HCT116 (cell line): ENCODE results near the gene CCDC121. TPM values are rescaled to one million over a fixed set of nuclear protein-coding genes. Genes with fewer than 3 reads are reported as not detected.

Experiments
- ATAC-seq: fragments of 200-7000 bp; cut with Tn5 transposase; 2 replicates; pipeline ENCODE4 v1.9.1; 2020; ENCODE audit warnings: mild to moderate bottlenecking, moderate library complexity
- Bru-seq: library from RNA; stranded (reverse); fragments of 400-500 nt; gene quantifications from one replicate; lab custom pipeline; 2021; lab: Mats Ljungman, UMichigan
- BruChase-seq, 2 experiments: library from RNA; stranded (reverse); fragments of 400-500 nt; gene quantifications; one replicate each; lab custom pipeline; 2021; lab: Mats Ljungman, UMichigan
- BruUV-seq: library from RNA; stranded (reverse); fragments of 400-500 nt; replicated peaks from 2 replicates; lab custom pipeline; 2021; lab: Mats Ljungman, UMichigan
- CTCF ChIA-PET: fragments of 300-600 bp; sonication (Branson Sonifier 250); formaldehyde crosslinking; loops from one replicate; lab custom pipeline; 2021; ENCODE audit warnings: antibody characterized with exemption; lab: Charles Lee
- POLR2A ChIA-PET: fragments of 300-600, 350-600 bp; sonication (Branson Sonifier 250); formaldehyde crosslinking; loops from one replicate; lab custom pipeline; 2021; ENCODE audit warnings: antibody characterized with exemption; lab: Charles Lee
- RAD21 ChIA-PET, 2 experiments: fragments of 300-600 bp; sonication (Branson Sonifier 250); formaldehyde crosslinking; loops; one replicate each; lab custom pipeline; 2023; ENCODE audit warnings: low total read pairs in 2 of 2; ENCODE audit not compliant: uncharacterized antibody in 2 of 2, unreplicated experiment in 2 of 2, low non-redundant PET in 1 of 2; lab: Charles Lee
- DNase-seq: peaks from one replicate; pipeline ENCODE4 v3.0.0-alpha.2; 2010; ENCODE audit warnings: low read depth, low spot score
- H2AFZ ChIP-seq: fragments of 200-600 bp; shearing (Covaris generic), sonication (generic); 2 replicates; pipeline ENCODE4 v1.6.1; 2017; ENCODE audit warnings: low read depth, mixed run types, mixed read lengths, antibody characterized with exemption, low read length; ENCODE audit not compliant: poor library complexity, severe bottlenecking
- H3K27ac ChIP-seq: 2 replicates; pipeline ENCODE4 v1.5.1; 2012; ENCODE audit warnings: low read depth, low read length
- H3K27me3 ChIP-seq: fragments of 200-600 bp; sonication (generic); 2 replicates; pipeline ENCODE4 v1.6.1; 2016; ENCODE audit warnings: mixed run types, low read length, mixed read lengths; ENCODE audit not compliant: insufficient read depth
- H3K36me3 ChIP-seq, 2 experiments: fragments of 200-500 bp in 1 of 2; fragments of 200-600 bp in 1 of 2; sonication (Bioruptor generic) in 1 of 2; sonication (generic) in 1 of 2; 2 replicates each; pipeline versions ENCODE4 v1.5.1 to v1.6.1; 2014 to 2016; ENCODE audit warnings: low read length in 2 of 2, inconsistent platforms in 1 of 2, mixed read lengths in 1 of 2, mixed run types in 1 of 2; ENCODE audit not compliant: insufficient read depth in 2 of 2, control insufficient read depth in 1 of 2
- H3K4me1 ChIP-seq, 2 experiments: fragments of 200-600 bp in 1 of 2; sonication (generic) in 1 of 2; 2 replicates each; pipeline versions ENCODE4 v1.5.1 to v1.6.1; 2012 to 2017; ENCODE audit warnings: low read length in 2 of 2, inconsistent platforms in 1 of 2, mild to moderate bottlenecking in 1 of 2, mixed read lengths in 1 of 2, mixed run types in 1 of 2, moderate library complexity in 1 of 2; ENCODE audit not compliant: insufficient read depth in 2 of 2, control insufficient read depth in 1 of 2
- H3K4me2 ChIP-seq: fragments of 200-600 bp; sonication (generic); 2 replicates; pipeline ENCODE4 v1.6.1; 2017; ENCODE audit warnings: mixed run types, low read length, mixed read lengths
- H3K4me3 ChIP-seq, 2 experiments: fragments of 200-600 bp in 1 of 2; sonication (generic) in 1 of 2; replicated peaks in 1 of 2; 2 replicates each; pipeline ENCODE4 v1.5.1; 2011 to 2016; ENCODE audit warnings: low read length in 2 of 2, control low read depth in 1 of 2, low read depth in 1 of 2, mild to moderate bottlenecking in 1 of 2, mixed read lengths in 1 of 2, mixed run types in 1 of 2
- H3K79me2 ChIP-seq: fragments of 200-600 bp; sonication (generic); 2 replicates; pipeline ENCODE4 v1.6.1; 2017; ENCODE audit warnings: mild to moderate bottlenecking, mixed run types, low read length, moderate library complexity, mixed read lengths; ENCODE audit not compliant: insufficient read depth
- H3K9ac ChIP-seq: fragments of 200-600 bp; sonication (generic); 2 replicates; pipeline ENCODE4 v1.6.1; 2016; ENCODE audit warnings: low read length, mixed read lengths
- H3K9me2 ChIP-seq: fragments of 200-600 bp; sonication (generic), shearing (Covaris generic); 2 replicates; pipeline ENCODE4 v1.6.1; 2017; ENCODE audit warnings: mixed run types, mild to moderate bottlenecking, moderate library complexity; ENCODE audit not compliant: insufficient read depth
- H3K9me3 ChIP-seq, 2 experiments: fragments of 200-500 bp in 1 of 2; fragments of 200-600 bp in 1 of 2; sonication (Bioruptor generic) in 1 of 2; sonication (generic) in 1 of 2; 2 replicates each; pipeline ENCODE4 v1.6.1; 2014 to 2017; ENCODE audit warnings: low read length in 2 of 2, mixed read lengths in 2 of 2, inconsistent platforms in 1 of 2, low read depth in 1 of 2, mild to moderate bottlenecking in 1 of 2, mixed run types in 1 of 2, moderate library complexity in 1 of 2; ENCODE audit not compliant: control insufficient read depth in 1 of 2, insufficient read depth in 1 of 2
- H4K20me1 ChIP-seq: fragments of 200-600 bp; sonication (generic), shearing (Covaris generic); 2 replicates; pipeline ENCODE4 v1.6.1; 2017; ENCODE audit warnings: mixed run types, mild to moderate bottlenecking, moderate library complexity; ENCODE audit not compliant: insufficient read depth
- CBX3 ChIP-seq: IDR thresholded peaks from 2 replicates; pipeline ENCODE4 v1.6.1; 2012; ENCODE audit warnings: low read depth
- ELF1 ChIP-seq: IDR thresholded peaks from 2 replicates; pipeline ENCODE4 v1.6.1; 2012; ENCODE audit warnings: low read depth, borderline replicate concordance
- EZH2 ChIP-seq: fragments of 200-600 bp; sonication (generic); IDR thresholded peaks from 2 replicates; pipeline ENCODE4 v1.6.1; 2017; ENCODE audit warnings: antibody characterized with exemption, mixed run types
- EZH2phosphoT487 ChIP-seq: fragments of 200-600 bp; IDR thresholded peaks from 2 replicates; pipeline ENCODE4 v1.6.1; 2018; ENCODE audit warnings: antibody characterized with exemption, borderline replicate concordance
- FOSL1 ChIP-seq: IDR thresholded peaks from 2 replicates; pipeline ENCODE4 v1.6.1; 2012; ENCODE audit warnings: low read depth
- JUND ChIP-seq: IDR thresholded peaks from 2 replicates; pipeline ENCODE4 v1.6.1; 2012
- POLR2A ChIP-seq: IDR thresholded peaks from 2 replicates; pipeline ENCODE4 v1.7.0; 2011; ENCODE audit warnings: borderline replicate concordance; ENCODE audit not compliant: insufficient read depth, insufficient read length; ENCODE audit errors: extremely low read depth
- POLR2AphosphoS5 ChIP-seq: IDR thresholded peaks from 2 replicates; pipeline ENCODE4 v1.6.1; 2011; ENCODE audit warnings: mild to moderate bottlenecking, low read depth, low read length, moderate library complexity
- RAD21 ChIP-seq: IDR thresholded peaks from 2 replicates; pipeline ENCODE4 v1.6.1; 2012; ENCODE audit warnings: low read depth, mild to moderate bottlenecking
- SIN3A ChIP-seq: IDR thresholded peaks from 2 replicates; pipeline ENCODE4 v1.6.1; 2012; ENCODE audit warnings: low read depth
- SP1 ChIP-seq: IDR thresholded peaks from 2 replicates; pipeline ENCODE4 v1.6.1; 2012; ENCODE audit warnings: low read depth
- SRF ChIP-seq: IDR thresholded peaks from 2 replicates; pipeline ENCODE4 v1.6.1; 2012; ENCODE audit warnings: low read depth
- TCF7L2 ChIP-seq: IDR thresholded peaks from 2 replicates; pipeline ENCODE4 v1.7.0; 2011; ENCODE audit warnings: borderline replicate concordance, inconsistent platforms; ENCODE audit not compliant: insufficient read depth, insufficient read length; ENCODE audit errors: extremely low read depth
- YY1 ChIP-seq: IDR thresholded peaks from 2 replicates; pipeline ENCODE4 v1.6.1; 2011; ENCODE audit warnings: low read length, low read depth, moderate library complexity, mild to moderate bottlenecking; ENCODE audit not compliant: insufficient replicate concordance; ENCODE audit errors: extremely low read depth
- ZFX ChIP-seq: fragments of 450-650 bp; IDR thresholded peaks from 2 replicates; pipeline ENCODE4 v1.6.1; 2017
- ZNF274 ChIP-seq: fragments of 200-500 bp; sonication (Bioruptor generic); IDR thresholded peaks from 2 replicates; pipeline ENCODE4 v1.6.1; 2014; ENCODE audit warnings: mild to moderate bottlenecking, low read depth, low read length, inconsistent platforms
- intact Hi-C: fragments of 100-400 bp; cut with micrococcal nuclease; formaldehyde crosslinking; loops from 2 replicates; pipeline ENCODE4 v1.10.0; 2022
- long read RNA-seq: library from polyadenylated mRNA; unstranded; transcript quantifications from one replicate; pipeline ENCODE4 v2.0.0, GENCODE V29; 2021; ENCODE audit not compliant: unreplicated experiment
- polyA plus RNA-seq: library from polyadenylated mRNA; unstranded; fragments of >200 nt; gene quantifications from 2 replicates; pipeline ENCODE4 v1.2.1, GENCODE V29; 2012; ENCODE audit warnings: missing spikeins
- total RNA-seq: library from RNA; stranded (reverse); gene quantifications from one replicate; pipeline ENCODE4 v1.2.1, GENCODE V29; 2021; ENCODE audit not compliant: unreplicated experiment
- TF ChIP-seq, protein P1 (sequence below): IDR thresholded peaks from 2 replicates; pipeline ENCODE4 v1.6.1; 2012
- TF ChIP-seq, protein P2 (sequence below): IDR thresholded peaks from 2 replicates; pipeline ENCODE4 v1.6.1; 2012
- TF ChIP-seq, protein P3 (sequence below), 3 experiments: fragments of 200-600 bp in 1 of 3; sonication (generic) in 1 of 3; IDR thresholded peaks in 2 of 3; conservative IDR thresholded peaks in 1 of 3; 2 replicates each; pipeline ENCODE4 v1.5.1; 2012 to 2017; ENCODE audit warnings: low read depth in 2 of 3, low read length in 2 of 3, antibody characterized with exemption in 1 of 3, borderline replicate concordance in 1 of 3, control low read depth in 1 of 3, mild to moderate bottlenecking in 1 of 3, mixed read lengths in 1 of 3, mixed run types in 1 of 3, moderate library complexity in 1 of 3; ENCODE audit not compliant: insufficient read depth in 1 of 3

CCDC121 gene, protein sequence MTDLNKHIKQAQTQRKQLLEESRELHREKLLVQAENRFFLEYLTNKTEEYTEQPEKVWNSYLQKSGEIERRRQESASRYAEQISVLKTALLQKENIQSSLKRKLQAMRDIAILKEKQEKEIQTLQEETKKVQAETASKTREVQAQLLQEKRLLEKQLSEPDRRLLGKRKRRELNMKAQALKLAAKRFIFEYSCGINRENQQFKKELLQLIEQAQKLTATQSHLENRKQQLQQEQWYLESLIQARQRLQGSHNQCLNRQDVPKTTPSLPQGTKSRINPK
- total RNA-seq (2.1 TPM), Bru-seq, nascent RNA (percentile 48 among the genes with signal in this experiment), BruChase-seq, experiment 1, labeled RNA remaining after a 6-hour chase (percentile 31 among the genes with signal in this experiment), BruChase-seq, experiment 2, labeled RNA remaining after a 2-hour chase (percentile 62 among the genes with signal in this experiment)
- 0.84 and 0.94 TPM in 2 replicates for polyA plus RNA-seq
- long read RNA-seq, partial matches to known transcripts = 0 of 5 reads
- long read RNA-seq, other reads (novel, unspliced or antisense) = 1 of 5 reads

DNA sequence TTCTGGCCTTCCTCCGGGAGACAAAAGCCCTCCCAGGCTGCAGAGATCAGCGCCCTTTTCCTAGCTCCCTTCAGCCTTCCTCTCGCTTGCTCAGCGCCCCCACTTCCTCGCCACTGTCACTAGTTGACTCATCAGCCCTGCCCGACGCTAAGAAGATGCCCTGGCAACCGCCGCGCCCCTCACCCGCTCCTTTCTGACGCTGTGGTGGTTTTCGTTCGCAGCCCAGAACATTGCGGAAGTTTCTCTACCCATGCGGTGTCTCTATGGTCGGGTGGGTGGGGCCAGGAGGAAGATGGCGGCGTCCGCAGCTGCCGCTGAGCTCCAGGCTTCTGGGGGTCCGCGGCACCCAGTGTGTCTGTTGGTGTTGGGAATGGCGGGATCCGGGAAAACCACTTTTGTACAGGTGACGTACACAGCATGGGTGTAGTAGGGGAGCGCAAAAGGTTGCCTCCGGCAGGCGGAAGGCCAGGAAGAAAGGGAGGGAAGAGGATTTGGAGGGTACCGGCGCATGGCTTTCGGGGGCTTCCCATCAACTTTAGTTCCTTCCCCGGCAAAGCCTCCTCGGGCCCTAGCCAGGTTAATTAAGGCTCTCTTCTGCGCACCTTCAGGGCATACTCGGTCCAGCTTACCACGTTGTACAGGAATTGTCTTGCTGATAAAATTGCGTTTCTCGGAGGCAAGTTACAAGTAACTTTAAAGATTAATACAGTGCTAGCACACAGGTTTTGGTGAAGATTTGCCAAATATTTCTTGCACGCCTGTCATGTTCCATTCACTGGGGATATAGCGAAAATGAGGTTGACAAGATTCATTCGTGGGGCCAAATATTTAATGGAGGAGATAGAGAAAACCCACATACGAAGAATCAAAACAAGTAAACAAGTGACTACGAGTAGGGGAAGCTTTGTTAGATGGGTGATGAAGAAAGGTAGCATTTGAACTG lies at the start of gene CCDC121, which contains the start of gene GPN1:
Gene CCDC121, minus strand, starts transcription at position 246 of the 943 bp plus-strand sequence. CDS start 1,213 bp downstream, outside the sequence.
Gene GPN1, plus strand, starts transcription at position 284 of the 943 bp plus-strand sequence. Its CDS starts 9 bp downstream, at position 293.
- RAD21 ChIA-PET = interaction anchor here in 1 of 2 experiments (0.8 kb wide), 1 partner anchor 200 kb away, joined by 3 read pairs; no protein-coding TSS in a partner anchor
- POLR2A ChIA-PET = no interaction called here
- peak within 1 kb of the TSS; percentile 31 for H2AFZ ChIP-seq
- peak within 1 kb of the TSS; percentile 46 for H3K27ac ChIP-seq
- peak; percentile 93 for ATAC-seq
- H3K4me3 ChIP-seq = peak within 1 kb of the TSS; percentile 91 to 93
- peak within 1 kb of the TSS; percentile 88 for H3K9ac ChIP-seq
- no peaks in the 10 kb centered on the region for H3K27me3 ChIP-seq
- peak; percentile 59 for DNase-seq
- H3K4me2 ChIP-seq = peak within 1 kb of the TSS; percentile 97
- TSS peak; percentile 47 for BruUV-seq
- H3K9me3 ChIP-seq = no peaks in the 10 kb centered on the region
- H3K9me2 ChIP-seq = no peaks in the 10 kb centered on the region
- H3K4me1 ChIP-seq = peaks cover 9 to 24% of the 10 kb centered on the region in 2 experiments
- intact Hi-C loops = loop anchor here (2.0 to 10.0 kb wide), 2 partner anchors 184 to 220 kb away; partner anchors contain the start of genes KRTCAP3 and PPM1G
- peaks cover 14% of the 10 kb centered on the region for H3K79me2 ChIP-seq
- CTCF ChIA-PET = interaction anchor here (1.0 kb wide), 1 partner anchor 54 kb away, joined by 4 read pairs; no protein-coding TSS in a partner anchor
- H3K36me3 ChIP-seq = peaks cover 12 to 15% of the 10 kb centered on the region in 2 experiments; a peak in 2 of 4 replicates
- H4K20me1 ChIP-seq = no peaks in the 10 kb centered on the region
- TF ChIP-seq SIN3A (peak; percentile 92), SRF (no peak), POLR2A (peak; percentile 90), RAD21 (no peak), POLR2AphosphoS5 (peak; percentile 95), ZNF274 (no peak), ELF1 (peak; percentile 47; the same call in 1 of the 2 replicates), FOSL1 (no peak; the same call in 1 of the 2 replicates), CBX3 (peak; percentile 70; the same call in 1 of the 2 replicates), ZFX (no peak), SP1 (no peak; the same call in 1 of the 2 replicates), EZH2 (no peak), YY1 (peak; percentile 98), EZH2phosphoT487 (no peak), TCF7L2 (no peak), JUND (no peak; the same call in 1 of the 2 replicates)
- TF ChIP-seq, protein P1, sequence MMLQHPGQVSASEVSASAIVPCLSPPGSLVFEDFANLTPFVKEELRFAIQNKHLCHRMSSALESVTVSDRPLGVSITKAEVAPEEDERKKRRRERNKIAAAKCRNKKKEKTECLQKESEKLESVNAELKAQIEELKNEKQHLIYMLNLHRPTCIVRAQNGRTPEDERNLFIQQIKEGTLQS = no peak
- TF ChIP-seq, protein P2, sequence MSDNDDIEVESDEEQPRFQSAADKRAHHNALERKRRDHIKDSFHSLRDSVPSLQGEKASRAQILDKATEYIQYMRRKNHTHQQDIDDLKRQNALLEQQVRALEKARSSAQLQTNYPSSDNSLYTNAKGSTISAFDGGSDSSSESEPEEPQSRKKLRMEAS = peak; percentile 79
- TF ChIP-seq, protein P3, sequence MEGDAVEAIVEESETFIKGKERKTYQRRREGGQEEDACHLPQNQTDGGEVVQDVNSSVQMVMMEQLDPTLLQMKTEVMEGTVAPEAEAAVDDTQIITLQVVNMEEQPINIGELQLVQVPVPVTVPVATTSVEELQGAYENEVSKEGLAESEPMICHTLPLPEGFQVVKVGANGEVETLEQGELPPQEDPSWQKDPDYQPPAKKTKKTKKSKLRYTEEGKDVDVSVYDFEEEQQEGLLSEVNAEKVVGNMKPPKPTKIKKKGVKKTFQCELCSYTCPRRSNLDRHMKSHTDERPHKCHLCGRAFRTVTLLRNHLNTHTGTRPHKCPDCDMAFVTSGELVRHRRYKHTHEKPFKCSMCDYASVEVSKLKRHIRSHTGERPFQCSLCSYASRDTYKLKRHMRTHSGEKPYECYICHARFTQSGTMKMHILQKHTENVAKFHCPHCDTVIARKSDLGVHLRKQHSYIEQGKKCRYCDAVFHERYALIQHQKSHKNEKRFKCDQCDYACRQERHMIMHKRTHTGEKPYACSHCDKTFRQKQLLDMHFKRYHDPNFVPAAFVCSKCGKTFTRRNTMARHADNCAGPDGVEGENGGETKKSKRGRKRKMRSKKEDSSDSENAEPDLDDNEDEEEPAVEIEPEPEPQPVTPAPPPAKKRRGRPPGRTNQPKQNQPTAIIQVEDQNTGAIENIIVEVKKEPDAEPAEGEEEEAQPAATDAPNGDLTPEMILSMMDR (IDR thresholded peaks at IDR 0.05 in 2 of 3, conservative IDR thresholded peaks at IDR 0.05 in 1 of 3; ENCODE audit: borderline replicate concordance in 1 of 3, insufficient read depth in 1 of 3, low read depth in 2 of 3, low read length in 2 of 3) = no peak
